ENCODE measurements around the gene MAST4. TPM values are rescaled to one million over a fixed set of nuclear protein-coding genes. Genes with fewer than 3 reads are reported as not detected.

MAST4 gene
- total RNA-seq, 1 donor from 2014 or later: 17.2 TPM

- Mint-ChIP-seq H3K27me3 (no peaks in the 10 kb centered on the region), H3K9me3 (no peaks in the 10 kb centered on the region), H3K4me3 (no peak overlapping the region), H3K27ac (no peak overlapping the region), H3K4me1 (no peaks in the 10 kb centered on the region), H3K36me3 (ENCODE audit: low read depth) (no peaks in the 10 kb centered on the region)
- ChIA-PET CTCF (no interaction called here), POLR2A (no interaction called here)
- DNase-seq (no peak), ATAC-seq (ENCODE audit: low read depth) (no peak)
- intact Hi-C loops (cut with micrococcal nuclease): no loop called here
- TF ChIP-seq, protein P1, sequence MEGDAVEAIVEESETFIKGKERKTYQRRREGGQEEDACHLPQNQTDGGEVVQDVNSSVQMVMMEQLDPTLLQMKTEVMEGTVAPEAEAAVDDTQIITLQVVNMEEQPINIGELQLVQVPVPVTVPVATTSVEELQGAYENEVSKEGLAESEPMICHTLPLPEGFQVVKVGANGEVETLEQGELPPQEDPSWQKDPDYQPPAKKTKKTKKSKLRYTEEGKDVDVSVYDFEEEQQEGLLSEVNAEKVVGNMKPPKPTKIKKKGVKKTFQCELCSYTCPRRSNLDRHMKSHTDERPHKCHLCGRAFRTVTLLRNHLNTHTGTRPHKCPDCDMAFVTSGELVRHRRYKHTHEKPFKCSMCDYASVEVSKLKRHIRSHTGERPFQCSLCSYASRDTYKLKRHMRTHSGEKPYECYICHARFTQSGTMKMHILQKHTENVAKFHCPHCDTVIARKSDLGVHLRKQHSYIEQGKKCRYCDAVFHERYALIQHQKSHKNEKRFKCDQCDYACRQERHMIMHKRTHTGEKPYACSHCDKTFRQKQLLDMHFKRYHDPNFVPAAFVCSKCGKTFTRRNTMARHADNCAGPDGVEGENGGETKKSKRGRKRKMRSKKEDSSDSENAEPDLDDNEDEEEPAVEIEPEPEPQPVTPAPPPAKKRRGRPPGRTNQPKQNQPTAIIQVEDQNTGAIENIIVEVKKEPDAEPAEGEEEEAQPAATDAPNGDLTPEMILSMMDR (IDR thresholded peaks at IDR 0.05): no peak
These were observed 316.6 kb downstream of the MAST4 start for GRCh38 chr5:66912787-66913186.

DNA sequence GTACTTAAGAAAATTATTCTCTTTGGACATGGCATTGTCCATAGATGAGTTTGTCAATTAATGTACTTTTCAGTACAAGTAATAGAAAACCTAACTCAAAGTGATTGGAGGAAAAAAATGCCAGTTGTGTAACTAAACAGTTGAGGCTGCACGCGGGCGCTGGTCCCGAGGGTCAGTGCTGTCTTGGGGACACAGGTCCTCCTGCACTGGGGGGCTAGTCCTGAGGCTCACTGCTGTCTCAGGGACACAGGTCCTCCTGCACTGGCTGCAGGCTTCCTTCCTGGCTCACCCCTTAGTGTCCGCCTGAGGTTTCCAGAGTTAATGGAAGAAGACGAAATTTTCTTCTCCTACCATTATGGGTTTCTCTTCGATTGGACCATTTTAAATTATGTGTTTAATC lies 319.3 kb downstream of the MAST4 start:
- ChIA-PET POLR2A (no interaction called here), CTCF (interaction anchor here (0.6 kb wide), 1 partner anchor 27 kb away, joined by 3 read pairs; no protein-coding TSS in a partner anchor)
- Mint-ChIP-seq H3K27me3 (no peaks in the 10 kb centered on the region), H3K36me3 (ENCODE audit: low read depth) (no peaks in the 10 kb centered on the region), H3K9me3 (no peaks in the 10 kb centered on the region), H3K27ac (no peak overlapping the region), H3K4me3 (no peak overlapping the region), H3K4me1 (no peaks in the 10 kb centered on the region)
- no peak for ATAC-seq (ENCODE audit: low read depth)
- TF ChIP-seq, protein P1 (IDR thresholded peaks at IDR 0.05): no peak
- no peak for DNase-seq
- intact Hi-C loops (cut with micrococcal nuclease): no loop called here

DNA sequence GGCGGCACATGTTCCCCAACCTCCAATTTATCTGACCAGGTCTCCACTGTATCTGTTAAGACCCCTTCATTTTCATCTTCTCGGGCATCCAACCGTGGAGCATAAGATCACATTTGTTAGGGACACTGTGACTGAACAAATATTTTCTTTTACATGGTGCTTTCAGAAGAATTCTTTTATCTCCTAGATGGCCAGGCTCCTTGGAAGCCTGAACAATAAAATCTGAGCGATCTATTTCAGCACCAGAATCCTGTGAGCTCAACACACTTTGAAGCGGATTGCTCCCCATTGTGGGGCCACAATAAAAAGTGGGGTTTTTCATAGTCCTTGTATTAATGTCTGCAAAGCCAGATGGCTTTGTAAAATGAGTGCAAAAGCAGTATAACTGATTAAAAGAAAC lies 326.7 kb downstream of the MAST4 start:
- H3K36me3 Mint-ChIP-seq (ENCODE audit: low read depth): no peaks in the 10 kb centered on the region
- H3K27ac Mint-ChIP-seq: no peak overlapping the region
- H3K9me3 Mint-ChIP-seq: no peaks in the 10 kb centered on the region
- no peak overlapping the region for H3K4me3 Mint-ChIP-seq
- ATAC-seq (ENCODE audit: low read depth) (no peak), DNase-seq (no peak)
- CTCF ChIA-PET: no interaction called here
- H3K27me3 Mint-ChIP-seq: no peaks in the 10 kb centered on the region
- POLR2A ChIA-PET: no interaction called here
- no peaks in the 10 kb centered on the region for H3K4me1 Mint-ChIP-seq
- TF ChIP-seq, protein P1 (IDR thresholded peaks at IDR 0.05): no peak
- intact Hi-C loops (cut with micrococcal nuclease): no loop called here

- TF ChIP-seq, protein P1 (IDR thresholded peaks at IDR 0.05): no peak
- no peaks in the 10 kb centered on the region for H3K27me3 Mint-ChIP-seq
- intact Hi-C loops (cut with micrococcal nuclease): no loop called here
- no peak for ATAC-seq (ENCODE audit: low read depth)
- POLR2A ChIA-PET: no interaction called here
- H3K27ac Mint-ChIP-seq: no peak overlapping the region
- H3K36me3 Mint-ChIP-seq (ENCODE audit: low read depth): no peaks in the 10 kb centered on the region
- no peaks in the 10 kb centered on the region for H3K9me3 Mint-ChIP-seq
- DNase-seq: no peak
- H3K4me3 Mint-ChIP-seq: no peak overlapping the region
- CTCF ChIA-PET: no interaction called here
- no peaks in the 10 kb centered on the region for H3K4me1 Mint-ChIP-seq
These were observed 327.3 kb downstream of the MAST4 start for GRCh38 chr5:66923457-66923856.

GRCh38 chr5:66923922-66924321 lies 327.7 kb downstream of the MAST4 start:
- DNase-seq (no peak), ATAC-seq (ENCODE audit: low read depth) (no peak)
- H3K9me3 Mint-ChIP-seq: no peaks in the 10 kb centered on the region
- H3K4me3 Mint-ChIP-seq: no peak overlapping the region
- no peaks in the 10 kb centered on the region for H3K27me3 Mint-ChIP-seq
- no peaks in the 10 kb centered on the region for H3K4me1 Mint-ChIP-seq
- intact Hi-C loops (cut with micrococcal nuclease): no loop called here
- TF ChIP-seq, protein P1 (IDR thresholded peaks at IDR 0.05): no peak
- CTCF ChIA-PET: no interaction called here
- POLR2A ChIA-PET: no interaction called here
- H3K27ac Mint-ChIP-seq: no peak overlapping the region
- H3K36me3 Mint-ChIP-seq (ENCODE audit: low read depth): no peaks in the 10 kb centered on the region

Measured in activated B cell treated with CpG ODN at 0.5 μM for 24 hours (primary cell).